Pulmonary artery endothelial cell (primary cell): ENCODE results near the gene AKT1. TPM values are rescaled to one million over a fixed set of nuclear protein-coding genes. Genes with fewer than 3 reads are reported as not detected.
"Not testable (repeated sequence)": the region's sequence is repeated elsewhere in the genome, so short reads cannot be mapped to it uniquely, and the experiment has no call there.

Experiments used
- DNase-seq: peaks from one replicate; pipeline ENCODE4 v3.0.0-alpha.2; 2011; ENCODE audit warnings: low read depth, low spot score
- total RNA-seq: library from RNA; depleted of rRNA; stranded (reverse); fragments of >200 nt; gene quantifications from 2 replicates; pipeline ENCODE4 v1.2.3, GENCODE V29; 2014

AKT1 gene
- total RNA-seq, 1 donor from 2014 or later: 229 TPM

GRCh38 chr14:104818714-104819161, 23.2 kb upstream of the AKT1 start:
- no peak for DNase-seq

- no peak for DNase-seq
Observed at GRCh38 chr14:104817930-104818713, 22.6 kb upstream of the AKT1 start.

GRCh38 chr14:104816616-104816884, 21.0 kb upstream of the AKT1 start:
- no peak for DNase-seq

GRCh38 chr14:104814701-104815100, 19.2 kb upstream of the AKT1 start:
- not testable (repeated sequence) for DNase-seq

- no peak for DNase-seq
Observed at GRCh38 chr14:104813286-104813685, 17.7 kb upstream of the AKT1 start.

GRCh38 chr14:104810316-104810715, 14.8 kb upstream of the AKT1 start:
- DNase-seq: no peak

GRCh38 chr14:104808456-104808855, 12.9 kb upstream of the AKT1 start:
- DNase-seq: no peak

GRCh38 chr14:104806625-104807465, 11.3 kb upstream of the AKT1 start:
- no peak for DNase-seq

GRCh38 chr14:104805941-104806624, 10.5 kb upstream of the AKT1 start:
- no peak for DNase-seq

- no peak for DNase-seq
Observed at GRCh38 chr14:104805326-104805678, 9.8 kb upstream of the AKT1 start.

- no peak for DNase-seq
Observed at GRCh38 chr14:104804481-104805325, 9.2 kb upstream of the AKT1 start.

- no peak for DNase-seq
Observed at GRCh38 chr14:104803912-104804410, 8.4 kb upstream of the AKT1 start.

- no peak for DNase-seq
Observed at GRCh38 chr14:104803280-104803911, 7.8 kb upstream of the AKT1 start.

- DNase-seq: no peak
Observed at GRCh38 chr14:104802394-104803184, 7.0 kb upstream of the AKT1 start.

GRCh38 chr14:104801520-104802393, 6.2 kb upstream of the AKT1 start:
- no peak for DNase-seq

- no peak for DNase-seq
Observed at GRCh38 chr14:104800771-104801519, 5.4 kb upstream of the AKT1 start, which contains the start of gene ZBTB42. Gene ZBTB42 (plus strand): TSS chr14:104801101. CDS start chr14:104801198, 97 bp downstream.

GRCh38 chr14:104800015-104800770, 4.6 kb upstream of the AKT1 start:
- DNase-seq: no peak
